Keratinocyte (primary cell): ENCODE data around the gene NFATC1.

Experiments
- CTCF ChIP-seq, 3 experiments: IDR thresholded peaks in 1 of 3; conservative IDR thresholded peaks in 1 of 3; optimal IDR thresholded peaks in 1 of 3; 2 replicates in 2 of 3; 3 replicates in 1 of 3; pipeline versions ENCODE3 to v1.5.1; 2011; ENCODE audit warnings: low read length in 3 of 3, mild to moderate bottlenecking in 3 of 3, moderate library complexity in 2 of 3, control low read depth in 1 of 3, inconsistent platforms in 1 of 3; ENCODE audit not compliant: insufficient read depth in 2 of 3; ENCODE audit errors: extremely low read depth in 1 of 3
- EZH2 ChIP-seq: IDR thresholded peaks from one replicate; pipeline ENCODE4 v1.6.1; 2012; ENCODE audit warnings: inconsistent platforms, mild to moderate bottlenecking, low read length, moderate library complexity

GRCh38 chr18:79379931-79380815 is 15.6 kb upstream of the NFATC1 start:
- no peak for TF ChIP-seq CTCF (optimal IDR thresholded peaks at IDR 0.05 in 1 of 3, IDR thresholded peaks at IDR 0.05 in 1 of 3, conservative IDR thresholded peaks at IDR 0.05 in 1 of 3; ENCODE audit: extremely low read depth in 1 of 3, insufficient read depth in 2 of 3, low read length in 3 of 3)
- no peak for TF ChIP-seq EZH2
